HG03064 (cell line): ENCODE data around the gene IL17B.

Source experiments
- ATAC-seq: cut with Tn5 transposase; IDR thresholded peaks from one replicate; pipeline ENCODE4 v1.9.1; 2021; ENCODE audit warnings: low read depth; ENCODE audit not compliant: unreplicated experiment

Gene IL17B

GRCh38 chr5:149381261-149381985, 2.3 kb upstream of the IL17B start:
- no peak for ATAC-seq

DNA sequence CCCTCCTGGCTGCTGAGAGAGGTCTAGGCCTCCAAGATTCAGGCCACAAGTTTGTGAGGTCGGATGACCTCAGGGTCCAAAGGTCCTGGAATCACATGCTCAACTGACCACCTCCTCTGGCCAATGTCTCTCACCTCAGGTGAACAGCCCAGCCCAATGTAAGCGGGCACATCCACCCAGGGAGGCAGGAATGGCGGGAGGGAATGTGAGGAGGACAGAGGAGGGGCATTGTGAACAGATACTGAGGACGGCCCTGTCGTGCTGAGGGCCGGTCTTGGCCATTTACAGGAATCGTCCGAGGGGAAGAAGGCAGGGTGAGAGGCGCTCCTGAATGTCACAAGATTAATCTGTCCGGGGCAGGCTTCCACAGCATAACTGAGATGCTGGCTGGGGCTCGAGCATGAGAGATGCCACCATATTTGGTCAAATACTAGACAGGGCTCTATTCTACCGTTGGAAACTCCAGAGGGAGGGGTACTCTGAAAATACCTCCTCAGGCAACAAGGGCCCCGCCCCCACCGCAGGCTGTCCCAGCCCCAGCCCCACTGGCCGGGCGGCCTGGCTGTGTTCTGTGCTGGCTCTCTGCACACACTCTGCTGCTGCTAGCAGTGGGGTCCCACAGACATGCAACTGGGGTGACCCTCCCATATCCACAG, 1.5 kb upstream of the IL17B start:
- no peak for ATAC-seq

DNA sequence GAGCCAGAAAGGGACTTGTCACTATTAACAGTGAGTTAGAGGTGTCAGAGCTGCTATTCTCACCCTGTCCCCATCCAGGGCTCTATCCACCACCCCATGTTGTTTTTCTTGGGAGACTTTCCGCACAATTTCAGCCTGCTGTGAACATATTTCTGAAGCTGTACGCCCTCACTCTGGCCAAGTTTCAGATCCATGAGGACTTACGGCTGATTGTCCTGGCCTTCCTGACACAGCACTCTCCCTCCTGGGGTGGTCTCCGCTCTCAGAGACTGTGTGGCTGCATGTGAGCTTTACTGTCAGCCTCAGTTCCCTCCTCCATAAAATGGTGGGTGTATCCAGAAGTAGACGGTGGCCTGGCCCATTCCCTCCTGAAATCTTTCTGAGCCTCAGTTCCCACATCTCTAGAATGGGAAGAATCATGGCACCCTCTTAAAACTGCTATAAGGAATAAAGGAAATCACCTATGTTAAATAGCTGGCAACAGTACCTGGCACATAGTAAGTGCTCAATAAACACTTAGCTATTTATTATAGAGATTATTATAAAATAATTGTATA, 804 bp upstream of the IL17B start:
- no peak for ATAC-seq

DNA sequence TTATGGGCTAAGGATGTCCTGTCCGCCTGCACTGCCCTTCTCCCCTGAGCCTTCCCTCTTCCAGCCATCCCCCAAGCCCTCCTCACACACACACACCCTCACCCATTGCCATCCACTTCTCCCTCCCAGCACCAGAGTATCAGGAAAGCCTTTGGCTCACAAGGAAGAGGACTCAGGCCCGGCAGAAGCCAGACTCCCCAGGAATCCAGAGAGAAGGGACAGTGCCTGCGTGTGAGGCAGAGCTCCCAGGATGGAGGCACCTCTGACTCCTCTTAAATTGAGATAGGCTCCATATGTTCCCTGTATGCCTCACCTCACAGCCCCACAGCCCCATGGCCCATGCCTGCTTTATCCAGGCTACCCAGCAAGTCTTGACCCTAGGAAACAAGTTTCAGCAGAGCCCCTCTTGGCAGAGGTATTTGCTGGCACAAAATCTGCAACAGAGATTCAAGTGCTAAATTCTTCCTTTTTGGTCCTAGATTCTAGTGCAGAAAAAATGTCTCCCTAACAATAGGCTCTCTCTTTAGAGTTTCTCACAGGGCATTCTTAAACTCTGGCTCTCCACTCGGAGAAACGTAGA, 761 bp downstream of the IL17B start:
- ATAC-seq, result no peak

GRCh38 chr5:149376711-149377447, 2.2 kb downstream of the IL17B start:
- ATAC-seq, result no peak

- ATAC-seq, result no peak
Observed at GRCh38 chr5:149376104-149376503, 3.0 kb downstream of the IL17B start.

- no peak for ATAC-seq
Observed at GRCh38 chr5:149375434-149375833, 3.7 kb downstream of the IL17B start.

- ATAC-seq, result no peak
Observed at GRCh38 chr5:149374801-149375200, 4.3 kb downstream of the IL17B start.

GRCh38 chr5:149374303-149374702, 4.8 kb downstream of the IL17B start:
- no peak for ATAC-seq

- no peak for ATAC-seq
Observed at GRCh38 chr5:149372932-149373331, 6.2 kb downstream of the IL17B start.

GRCh38 chr5:149372076-149372795, 6.9 kb downstream of the IL17B start:
- no peak for ATAC-seq

- peak; percentile 68 for ATAC-seq
Observed at GRCh38 chr5:149371296-149371962, 7.7 kb downstream of the IL17B start.

- ATAC-seq, result no peak
Observed at GRCh38 chr5:149370878-149371277, 8.2 kb downstream of the IL17B start.

DNA sequence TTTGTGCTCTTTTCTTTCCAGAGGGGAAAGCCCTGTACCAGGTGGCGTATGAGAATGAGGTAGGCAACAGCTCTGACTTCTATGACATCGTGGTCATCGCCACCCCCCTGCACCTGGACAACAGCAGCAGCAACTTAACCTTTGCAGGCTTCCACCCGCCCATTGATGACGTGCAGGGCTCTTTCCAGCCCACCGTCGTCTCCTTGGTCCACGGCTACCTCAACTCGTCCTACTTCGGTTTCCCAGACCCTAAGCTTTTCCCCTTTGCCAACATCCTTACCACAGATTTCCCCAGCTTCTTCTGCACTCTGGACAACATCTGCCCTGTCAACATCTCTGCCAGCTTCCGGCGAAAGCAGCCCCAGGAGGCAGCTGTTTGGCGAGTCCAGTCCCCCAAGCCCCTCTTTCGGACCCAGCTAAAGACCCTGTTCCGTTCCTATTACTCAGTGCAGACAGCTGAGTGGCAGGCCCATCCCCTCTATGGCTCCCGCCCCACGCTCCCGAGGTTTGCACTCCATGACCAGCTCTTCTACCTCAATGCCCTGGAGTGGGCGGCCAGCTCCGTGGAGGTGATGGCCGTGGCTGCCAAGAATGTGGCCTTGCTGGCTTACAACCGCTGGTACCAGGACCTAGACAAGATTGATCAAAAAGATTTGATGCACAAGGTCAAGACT, 11.0 kb downstream of the IL17B start:
- ATAC-seq, result no peak

DNA sequence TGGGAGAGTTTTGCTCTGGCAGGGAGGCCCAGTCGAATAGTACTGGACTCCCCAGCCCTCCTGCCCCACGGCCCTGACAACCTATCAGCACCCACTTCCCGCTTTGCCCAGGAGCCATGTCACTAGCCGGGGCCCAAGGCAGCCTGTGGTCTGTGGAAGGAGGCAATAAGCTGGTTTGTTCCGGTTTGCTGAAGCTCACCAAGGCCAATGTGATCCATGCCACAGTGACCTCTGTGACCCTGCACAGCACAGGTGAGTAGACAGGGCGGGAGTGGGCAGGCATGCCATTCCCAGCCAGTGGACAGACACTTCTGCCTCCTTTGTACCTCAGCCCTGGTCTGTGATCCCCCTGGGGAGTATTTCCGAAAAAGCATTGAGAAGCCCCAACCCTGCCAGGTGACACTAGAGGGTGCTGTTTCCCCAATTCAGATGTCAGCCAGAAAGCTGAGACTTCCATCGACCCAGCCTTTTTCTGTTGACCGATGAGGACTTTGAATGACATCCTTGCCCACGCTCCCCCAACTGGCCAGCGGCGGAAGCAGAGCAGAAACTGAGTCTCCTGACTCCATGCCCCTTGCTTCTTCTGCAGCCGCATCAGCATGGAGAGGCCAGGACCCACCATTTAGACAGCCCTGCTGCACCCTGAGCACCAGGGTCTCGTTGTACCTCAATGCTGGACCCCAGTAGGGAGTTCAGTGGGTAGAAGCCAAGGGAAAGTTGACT, 11.7 kb downstream of the IL17B start:
- ATAC-seq, result peak; percentile 58

GRCh38 chr5:149366169-149366729, 12.8 kb downstream of the IL17B start:
- no peak for ATAC-seq

DNA sequence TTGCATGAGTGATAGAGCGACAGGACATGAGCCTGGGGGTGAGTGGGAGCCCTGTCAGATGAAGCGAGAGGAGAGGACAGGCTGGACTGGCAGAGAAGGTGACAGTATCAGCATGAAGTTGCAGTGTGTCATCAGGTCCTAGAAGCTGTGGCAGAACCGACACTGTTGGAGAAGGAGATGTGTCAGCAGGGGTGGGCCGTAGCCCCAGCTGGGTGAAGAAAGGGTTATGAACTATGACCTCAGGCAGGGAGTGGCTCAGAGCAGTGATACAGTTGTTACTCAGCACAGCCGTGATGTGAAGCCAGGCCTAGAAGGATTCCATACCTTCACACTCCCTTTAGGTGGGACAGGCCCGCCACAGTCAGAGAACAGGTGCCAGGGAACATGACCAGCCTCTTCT, 13.7 kb downstream of the IL17B start:
- ATAC-seq, result no peak

- no peak for ATAC-seq
Observed at GRCh38 chr5:149364719-149365118, 14.4 kb downstream of the IL17B start.
